RWPE2 (cell line): ENCODE results near the gene EIF2D.
"Not testable (repeated sequence)": the region's sequence is repeated elsewhere in the genome, so short reads cannot be mapped to it uniquely, and the experiment has no call there.

Source experiments
- ATAC-seq: fragments of 200-7000 bp; cut with Tn5 transposase; 3 replicates; pipeline ENCODE4 v1.9.1; 2021; ENCODE audit warnings: low read depth
- DNase-seq: peaks from one replicate; pipeline ENCODE4 v3.0.0-alpha.2; 2020; ENCODE audit warnings: low spot score
- H3K27ac ChIP-seq: fragments of 450-650 bp; 2 replicates; pipeline ENCODE4 v1.5.1; 2017; ENCODE audit warnings: mild to moderate bottlenecking; ENCODE audit not compliant: poor library complexity, severe bottlenecking
- H3K27me3 ChIP-seq: fragments of 250-450 bp; sonication (Bioruptor Pico); 2 replicates; pipeline ENCODE4 v1.5.1; 2021; ENCODE audit warnings: mild to moderate bottlenecking, moderate library complexity; ENCODE audit not compliant: insufficient read depth, poor library complexity, severe bottlenecking
- H3K36me3 ChIP-seq: fragments of 250-450 bp; sonication (Bioruptor Pico); 2 replicates; pipeline ENCODE4 v1.5.1; 2020; ENCODE audit warnings: low read depth, mild to moderate bottlenecking, moderate library complexity
- H3K4me1 ChIP-seq: fragments of 250-450 bp; sonication (Bioruptor Pico); 2 replicates; pipeline ENCODE4 v1.5.1; 2021; ENCODE audit warnings: mild to moderate bottlenecking, moderate library complexity; ENCODE audit not compliant: insufficient read depth, poor library complexity, severe bottlenecking
- H3K4me3 ChIP-seq: fragments of 250-450 bp; sonication (Bioruptor Pico); 2 replicates; pipeline ENCODE4 v1.5.1; 2021; ENCODE audit warnings: mild to moderate bottlenecking, moderate library complexity; ENCODE audit not compliant: severe bottlenecking
- H3K9me3 ChIP-seq: fragments of 250-450 bp; sonication (Bioruptor Pico); 2 replicates; pipeline ENCODE4 v1.5.1; 2021; ENCODE audit warnings: mild to moderate bottlenecking, moderate library complexity; ENCODE audit not compliant: severe bottlenecking
- TF ChIP-seq, protein P1 (sequence below): fragments of 450-650 bp; IDR thresholded peaks from one replicate; pipeline ENCODE4 v1.5.1; 2017; ENCODE audit warnings: mild to moderate bottlenecking, moderate library complexity; ENCODE audit not compliant: poor library complexity, severe bottlenecking

EIF2D gene

GRCh38 chr1:206646504-206646903 lies 34.2 kb upstream of the EIF2D start:
- Histone ChIP-seq H3K9me3 (no peaks in the 10 kb centered on the region), H3K36me3 (peaks cover 50% of the 10 kb centered on the region), H3K4me3 (no peak overlapping the region), H3K4me1 (no peaks in the 10 kb centered on the region), H3K27ac (no peak overlapping the region), H3K27me3 (no peaks in the 10 kb centered on the region)
- ATAC-seq: no peak
- no peak for DNase-seq
- TF ChIP-seq, protein P1, sequence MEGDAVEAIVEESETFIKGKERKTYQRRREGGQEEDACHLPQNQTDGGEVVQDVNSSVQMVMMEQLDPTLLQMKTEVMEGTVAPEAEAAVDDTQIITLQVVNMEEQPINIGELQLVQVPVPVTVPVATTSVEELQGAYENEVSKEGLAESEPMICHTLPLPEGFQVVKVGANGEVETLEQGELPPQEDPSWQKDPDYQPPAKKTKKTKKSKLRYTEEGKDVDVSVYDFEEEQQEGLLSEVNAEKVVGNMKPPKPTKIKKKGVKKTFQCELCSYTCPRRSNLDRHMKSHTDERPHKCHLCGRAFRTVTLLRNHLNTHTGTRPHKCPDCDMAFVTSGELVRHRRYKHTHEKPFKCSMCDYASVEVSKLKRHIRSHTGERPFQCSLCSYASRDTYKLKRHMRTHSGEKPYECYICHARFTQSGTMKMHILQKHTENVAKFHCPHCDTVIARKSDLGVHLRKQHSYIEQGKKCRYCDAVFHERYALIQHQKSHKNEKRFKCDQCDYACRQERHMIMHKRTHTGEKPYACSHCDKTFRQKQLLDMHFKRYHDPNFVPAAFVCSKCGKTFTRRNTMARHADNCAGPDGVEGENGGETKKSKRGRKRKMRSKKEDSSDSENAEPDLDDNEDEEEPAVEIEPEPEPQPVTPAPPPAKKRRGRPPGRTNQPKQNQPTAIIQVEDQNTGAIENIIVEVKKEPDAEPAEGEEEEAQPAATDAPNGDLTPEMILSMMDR: no peak

GRCh38 chr1:206643118-206643698 lies 30.9 kb upstream of the EIF2D start:
- TF ChIP-seq, protein P1: no peak
- DNase-seq (no peak), ATAC-seq (no peak)
- no peaks in the 10 kb centered on the region for H3K4me1 ChIP-seq
- no peak overlapping the region for H3K27ac ChIP-seq
- H3K27me3 ChIP-seq: no peaks in the 10 kb centered on the region
- H3K9me3 ChIP-seq: no peaks in the 10 kb centered on the region
- no peak overlapping the region for H3K4me3 ChIP-seq
- H3K36me3 ChIP-seq: peaks cover 60% of the 10 kb centered on the region

DNA sequence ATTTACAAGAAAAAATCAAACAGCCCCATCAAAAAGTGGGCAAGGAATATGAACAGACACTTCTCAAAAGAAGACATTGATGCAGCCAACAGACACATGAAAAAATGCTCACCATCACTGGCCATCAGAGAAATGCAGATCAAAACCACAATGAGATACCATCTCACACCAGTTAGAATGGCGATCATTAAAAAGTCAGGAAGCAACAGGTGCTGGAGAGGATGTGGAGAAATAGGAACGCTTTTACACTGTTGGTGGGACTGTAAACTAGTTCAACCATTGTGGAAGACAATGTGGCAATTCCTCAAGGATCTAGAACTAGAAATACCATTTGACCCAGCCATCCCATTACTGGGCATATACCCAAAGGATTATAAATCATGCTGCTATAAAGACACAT lies 29.8 kb upstream of the EIF2D start:
- H3K9me3 ChIP-seq, H3K4me3 ChIP-seq, H3K27me3 ChIP-seq, DNase-seq, H3K4me1 ChIP-seq, ATAC-seq, H3K27ac ChIP-seq: not testable (repeated sequence)
- H3K36me3 ChIP-seq: peaks cover 53% of the 10 kb centered on the region

GRCh38 chr1:206637605-206638004 lies 25.3 kb upstream of the EIF2D start:
- TF ChIP-seq, protein P1: no peak
- no peaks in the 10 kb centered on the region for H3K9me3 ChIP-seq
- no peak overlapping the region for H3K4me3 ChIP-seq
- peaks cover 24% of the 10 kb centered on the region for H3K4me1 ChIP-seq
- ATAC-seq: no peak
- DNase-seq: no peak
- H3K27me3 ChIP-seq: no peaks in the 10 kb centered on the region
- H3K36me3 ChIP-seq: peaks cover 28% of the 10 kb centered on the region
- H3K27ac ChIP-seq: no peak overlapping the region

DNA sequence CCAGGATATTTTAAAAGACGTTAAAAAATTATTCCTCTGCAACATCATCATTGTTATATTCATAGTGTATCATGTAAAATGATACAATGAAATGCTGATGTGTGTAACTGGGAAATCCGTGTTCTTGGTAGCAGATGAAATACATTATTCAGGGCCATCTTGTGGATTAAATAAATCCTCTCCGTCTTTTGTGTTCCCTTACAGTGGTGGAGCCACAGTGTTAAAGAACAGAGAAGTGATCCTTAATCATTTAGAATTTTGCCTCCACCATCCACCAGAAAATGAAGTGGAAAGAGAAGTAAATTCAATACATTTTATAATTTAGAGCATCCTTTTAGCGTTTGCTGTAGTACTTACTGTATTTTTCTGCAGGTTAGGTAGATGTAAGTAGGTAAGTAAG lies 24.4 kb upstream of the EIF2D start:
- ATAC-seq (no peak), DNase-seq (no peak)
- peaks cover 24% of the 10 kb centered on the region for H3K4me1 ChIP-seq
- H3K36me3 ChIP-seq: peaks cover 21% of the 10 kb centered on the region
- H3K27me3 ChIP-seq: no peaks in the 10 kb centered on the region
- TF ChIP-seq, protein P1: no peak
- no peak overlapping the region for H3K27ac ChIP-seq
- H3K9me3 ChIP-seq: no peaks in the 10 kb centered on the region
- peak overlapping the region; percentile 98 for H3K4me3 ChIP-seq
